Measurements from ENCODE around the gene RDH16.

The RDH16 gene

DNA sequence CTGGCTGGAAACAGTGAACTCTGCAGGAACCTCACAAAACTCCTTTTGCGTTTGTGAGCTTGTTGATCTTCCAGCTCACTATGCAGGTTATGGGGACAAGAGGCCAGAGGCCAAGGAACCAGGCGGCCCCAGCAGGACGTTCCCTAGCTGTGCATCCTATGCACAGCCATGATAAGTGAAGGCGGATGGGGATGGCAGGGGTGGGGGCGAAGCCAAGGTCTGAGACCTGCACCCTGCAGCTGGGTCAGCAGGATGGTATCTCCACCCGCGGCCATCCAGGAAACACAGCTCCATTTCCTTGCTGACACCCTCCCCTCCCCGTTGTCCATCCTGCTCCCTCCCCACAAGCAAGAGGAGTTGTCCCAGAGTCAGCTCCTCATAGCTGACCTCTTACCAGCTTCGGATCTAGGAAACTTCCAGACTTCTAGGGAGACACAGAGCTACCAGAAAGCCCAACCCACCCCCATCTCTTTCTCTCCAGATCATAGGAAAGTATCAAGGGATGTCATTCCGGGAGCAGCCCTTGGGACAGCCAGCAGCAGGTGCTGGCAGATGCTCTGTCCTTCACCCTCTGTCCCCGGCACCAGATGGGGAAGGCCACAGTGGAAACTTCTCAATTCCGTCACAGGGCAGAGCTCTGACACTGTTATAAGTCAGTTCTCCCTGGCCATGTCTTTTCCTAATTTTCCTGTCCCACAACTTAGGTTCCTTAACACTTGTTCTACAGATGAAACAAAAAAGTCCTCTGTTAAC is 39.6 kb upstream of the RDH16 start:
- H3K4me3 ChIP-seq: no peak overlapping the region

GRCh38 chr12:56995930-56996496 is 38.6 kb upstream of the RDH16 start:
- H3K4me1 ChIP-seq: peaks cover 0 to under 1% (median 0%) of the 10 kb centered on the region in 4 donors
- no peak overlapping the region for H3K27ac ChIP-seq
- intact Hi-C loops (cut with DNase I; ENCODE audit: low total_unique reads): no loop called here
- TF ChIP-seq CTCF (IDR thresholded peaks at IDR 0.05): no peak
- H3K36me3 ChIP-seq: peaks cover 0 to 67% (median 17%) of the 10 kb centered on the region in 3 donors
- DNase-seq: no peak
- no peak overlapping the region for H3K4me3 ChIP-seq
- no peaks in the 10 kb centered on the region for H3K27me3 ChIP-seq
- H3K9me3 ChIP-seq: no peaks in the 10 kb centered on the region

More for the DNA sequence above, 39.6 kb upstream of the RDH16 start:
- peaks cover 0 to 10% (median 7%) of the 10 kb centered on the region in 4 donors for H3K4me1 ChIP-seq
- no peak for TF ChIP-seq CTCF (IDR thresholded peaks at IDR 0.05)
- H3K27ac ChIP-seq: no peak overlapping the region
- H3K9me3 ChIP-seq: no peaks in the 10 kb centered on the region
- H3K36me3 ChIP-seq: peaks cover 0 to 77% (median 18%) of the 10 kb centered on the region in 3 donors
- no peak for DNase-seq
- no peaks in the 10 kb centered on the region for H3K27me3 ChIP-seq
- intact Hi-C loops (cut with DNase I; ENCODE audit: low total_unique reads): no loop called here

DNA sequence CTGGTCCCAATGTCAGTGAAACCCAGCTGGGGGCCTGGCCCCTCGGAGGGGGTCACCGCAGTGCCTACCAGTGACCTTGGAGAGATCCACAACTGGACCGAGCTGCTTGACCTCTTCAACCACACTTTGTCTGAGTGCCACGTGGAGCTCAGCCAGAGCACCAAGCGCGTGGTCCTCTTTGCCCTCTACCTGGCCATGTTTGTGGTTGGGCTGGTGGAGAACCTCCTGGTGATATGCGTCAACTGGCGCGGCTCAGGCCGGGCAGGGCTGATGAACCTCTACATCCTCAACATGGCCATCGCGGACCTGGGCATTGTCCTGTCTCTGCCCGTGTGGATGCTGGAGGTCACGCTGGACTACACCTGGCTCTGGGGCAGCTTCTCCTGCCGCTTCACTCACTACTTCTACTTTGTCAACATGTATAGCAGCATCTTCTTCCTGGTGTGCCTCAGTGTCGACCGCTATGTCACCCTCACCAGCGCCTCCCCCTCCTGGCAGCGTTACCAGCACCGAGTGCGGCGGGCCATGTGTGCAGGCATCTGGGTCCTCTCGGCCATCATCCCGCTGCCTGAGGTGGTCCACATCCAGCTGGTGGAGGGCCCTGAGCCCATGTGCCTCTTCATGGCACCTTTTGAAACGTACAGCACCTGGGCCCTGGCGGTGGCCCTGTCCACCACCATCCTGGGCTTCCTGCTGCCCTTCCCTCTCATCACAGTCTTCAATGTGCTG is 38.0 kb upstream of the RDH16 start:
- intact Hi-C loops (cut with DNase I; ENCODE audit: low total_unique reads): no loop called here
- TF ChIP-seq CTCF (IDR thresholded peaks at IDR 0.05): no peak

DNA sequence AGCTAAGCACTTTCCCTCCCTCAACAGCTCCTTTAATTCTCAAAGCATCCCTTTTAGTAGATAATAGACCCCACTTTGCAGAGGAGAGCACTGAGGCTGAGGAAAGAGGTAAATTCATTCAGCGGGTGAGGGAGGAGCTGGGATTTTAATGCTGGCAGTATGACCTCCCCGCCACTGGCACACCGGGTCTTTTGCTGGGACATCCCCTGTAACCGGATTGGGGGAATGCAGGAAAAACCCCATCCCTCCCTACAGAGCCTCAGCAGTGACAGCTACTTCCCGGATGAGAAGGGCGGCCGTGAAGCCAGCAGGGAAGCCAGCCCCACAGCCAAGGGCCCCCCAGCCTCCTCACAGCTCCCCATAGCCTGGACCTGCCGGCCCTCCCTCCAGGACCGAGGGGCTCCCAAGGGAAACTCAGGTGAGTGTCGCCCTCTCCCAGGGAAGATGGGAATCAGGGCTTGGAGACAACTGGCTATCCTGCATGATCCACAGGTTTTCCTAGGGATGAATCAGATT is 36.9 kb upstream of the RDH16 start:
- Histone ChIP-seq H3K4me1 (no peaks in the 10 kb centered on the region), H3K4me3 (no peak overlapping the region), H3K27me3 (no peaks in the 10 kb centered on the region), H3K27ac (no peak overlapping the region), H3K36me3 (peaks cover 0 to 50% (median 12%) of the 10 kb centered on the region in 3 donors), H3K9me3 (no peaks in the 10 kb centered on the region)
- DNase-seq: no peak
- intact Hi-C loops (cut with DNase I; ENCODE audit: low total_unique reads): no loop called here
- no peak for TF ChIP-seq CTCF (IDR thresholded peaks at IDR 0.05)

More for the DNA sequence above, 38.0 kb upstream of the RDH16 start:
- Histone ChIP-seq H3K4me1 (no peaks in the 10 kb centered on the region), H3K27ac (no peak overlapping the region), H3K4me3 (no peak overlapping the region), H3K27me3 (no peaks in the 10 kb centered on the region), H3K36me3 (peaks cover 0 to 61% (median 17%) of the 10 kb centered on the region in 3 donors), H3K9me3 (no peaks in the 10 kb centered on the region)
- no peak for DNase-seq

GRCh38 chr12:56993346-56993745 is 35.9 kb upstream of the RDH16 start:
- Histone ChIP-seq H3K4me3 (no peak overlapping the region), H3K27ac (no peak overlapping the region), H3K9me3 (no peaks in the 10 kb centered on the region), H3K36me3 (peaks cover 0 to 41% (median 12%) of the 10 kb centered on the region in 3 donors), H3K4me1 (no peaks in the 10 kb centered on the region), H3K27me3 (no peaks in the 10 kb centered on the region)
- TF ChIP-seq CTCF (IDR thresholded peaks at IDR 0.05): no peak
- intact Hi-C loops (cut with DNase I; ENCODE audit: low total_unique reads): no loop called here
- no peak for DNase-seq
